ENCODE measurements around the gene PDZD2. TPM values are rescaled to one million over a fixed set of nuclear protein-coding genes. Genes with fewer than 3 reads are reported as not detected.

Gene PDZD2
- total and polyA plus RNA-seq, 2 experiments from 2014 or later, result 8.3 to 16.9 TPM

- no peak overlapping the region for H3K4me3 ChIP-seq
- Mint-ChIP-seq H3K27ac (no peak overlapping the region), H3K27me3 (ENCODE audit: insufficient read depth, low read depth, poor library complexity) (peaks cover 4% of the 10 kb centered on the region), H3K9me3 (no peaks in the 10 kb centered on the region), H3K4me1 (no peaks in the 10 kb centered on the region; the same call in 2 of the 3 replicates), H3K36me3 (ENCODE audit: low read depth) (peaks cover 2% of the 10 kb centered on the region; the same call in 1 of the 3 replicates), H3K4me3 (no peak overlapping the region)
- no peaks in the 10 kb centered on the region for H3F3A ChIP-seq (replicated peaks; ENCODE audit: low read depth)
- H4K20me1 ChIP-seq (replicated peaks; ENCODE audit: insufficient read depth), result no peaks in the 10 kb centered on the region
- no peaks in the 10 kb centered on the region for H3K27me3 ChIP-seq (ENCODE audit: insufficient read depth)
- no peak overlapping the region for H2AFZ ChIP-seq
- no peaks in the 10 kb centered on the region for H3K36me3 ChIP-seq (ENCODE audit: insufficient read depth)
- H3K79me2 ChIP-seq (replicated peaks; ENCODE audit: insufficient read depth), result no peaks in the 10 kb centered on the region
- H3K4me1 ChIP-seq (ENCODE audit: insufficient read depth), result no peaks in the 10 kb centered on the region
- no peak overlapping the region for H3K4me2 ChIP-seq
- ATAC-seq, result no peak
- no peak for DNase-seq (ENCODE audit: low spot score)
- TF ChIP-seq NANOG (IDR thresholded peaks at IDR 0.05; ENCODE audit: borderline replicate concordance) (no peak), STAT1 (IDR thresholded peaks at IDR 0.05; ENCODE audit: unreplicated experiment) (no peak), EZH2phosphoT487 (IDR thresholded peaks at IDR 0.05; ENCODE audit: unreplicated experiment) (no peak), EZH2 (IDR thresholded peaks at IDR 0.05; ENCODE audit: low read depth, unreplicated experiment) (no peak), REST (IDR thresholded peaks at IDR 0.05; ENCODE audit: unreplicated experiment) (no peak), ZNF331 (CRISPR knock-in tag; IDR thresholded peaks at IDR 0.05; ENCODE audit: low read depth) (no peak), ZNF462 (CRISPR knock-in tag; IDR thresholded peaks at IDR 0.05) (no peak)
- H3K9me2 ChIP-seq (ENCODE audit: insufficient read depth), result peaks cover 29% of the 10 kb centered on the region; the same call in 1 of the 2 replicates
- H3K27ac ChIP-seq (ENCODE audit: low read depth), result no peak overlapping the region
These were observed 303.6 kb downstream of the PDZD2 start for GRCh38 chr5:31942546-31942945.

All from GM23338 (cell line).